ENCODE data around the gene LAMP2.

The LAMP2 gene

GRCh38 chrX:120450163-120450562 is 18.9 kb downstream of the LAMP2 start:
- no peak for TF ChIP-seq CTCF (IDR thresholded peaks at IDR 0.05)
- Histone ChIP-seq H3K4me3 (ENCODE audit: low read depth, low read length) (no peak overlapping the region), H3K9me3 (ENCODE audit: control insufficient read depth, low read length) (no peaks in the 10 kb centered on the region), H3K9ac (no peak overlapping the region), H3K4me1 (no peaks in the 10 kb centered on the region), H3K79me2 (no peaks in the 10 kb centered on the region), H3K27me3 (ENCODE audit: control insufficient read depth, insufficient read depth, low read length) (no peaks in the 10 kb centered on the region), H3K27ac (no peak overlapping the region), H3K36me3 (ENCODE audit: control insufficient read depth, insufficient read depth, low read length) (no peaks in the 10 kb centered on the region), H2AFZ (no peak overlapping the region), H3K4me2 (ENCODE audit: low read length) (no peak overlapping the region)

DNA sequence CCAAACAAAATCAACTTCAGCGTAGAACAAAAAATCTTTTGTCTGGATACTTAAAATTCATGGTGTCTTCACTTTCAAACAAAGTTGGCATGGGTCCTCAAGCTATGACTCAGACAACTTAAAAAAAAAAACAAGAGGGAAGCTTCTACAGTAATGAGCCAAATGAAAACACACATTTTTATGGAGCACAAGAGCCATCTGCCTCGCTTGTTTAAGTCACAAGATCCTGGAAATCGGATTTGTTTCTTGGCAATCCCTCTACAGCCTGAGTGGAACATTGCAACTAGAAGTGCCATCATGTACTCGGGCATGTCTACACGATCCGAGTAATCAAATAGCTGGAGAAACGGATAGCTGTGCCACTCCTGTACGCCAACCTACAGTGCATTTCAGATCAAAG is 22.6 kb downstream of the LAMP2 start:
- no peak overlapping the region for H3K9ac ChIP-seq
- no peak overlapping the region for H2AFZ ChIP-seq
- no peak for TF ChIP-seq CTCF (IDR thresholded peaks at IDR 0.05)
- no peak overlapping the region for H3K27ac ChIP-seq
- no peaks in the 10 kb centered on the region for H3K36me3 ChIP-seq (ENCODE audit: control insufficient read depth, insufficient read depth, low read length)
- H3K27me3 ChIP-seq (ENCODE audit: control insufficient read depth, insufficient read depth, low read length), result no peaks in the 10 kb centered on the region
- no peaks in the 10 kb centered on the region for H3K9me3 ChIP-seq (ENCODE audit: control insufficient read depth, low read length)
- no peak overlapping the region for H3K4me3 ChIP-seq (ENCODE audit: low read depth, low read length)
- H3K79me2 ChIP-seq, result no peaks in the 10 kb centered on the region
- H3K4me2 ChIP-seq (ENCODE audit: low read length), result no peak overlapping the region
- no peaks in the 10 kb centered on the region for H3K4me1 ChIP-seq

- Histone ChIP-seq H3K4me3 (ENCODE audit: low read depth, low read length) (no peak overlapping the region), H2AFZ (no peak overlapping the region), H3K27ac (no peak overlapping the region), H3K9ac (no peak overlapping the region), H3K27me3 (ENCODE audit: control insufficient read depth, insufficient read depth, low read length) (no peaks in the 10 kb centered on the region), H3K4me2 (ENCODE audit: low read length) (no peak overlapping the region), H3K79me2 (no peaks in the 10 kb centered on the region), H3K9me3 (ENCODE audit: control insufficient read depth, low read length) (no peaks in the 10 kb centered on the region), H3K4me1 (no peaks in the 10 kb centered on the region), H3K36me3 (ENCODE audit: control insufficient read depth, insufficient read depth, low read length) (no peaks in the 10 kb centered on the region)
- no peak for TF ChIP-seq CTCF (IDR thresholded peaks at IDR 0.05)
These were observed 29.2 kb downstream of the LAMP2 start for GRCh38 chrX:120439921-120440320.

DNA sequence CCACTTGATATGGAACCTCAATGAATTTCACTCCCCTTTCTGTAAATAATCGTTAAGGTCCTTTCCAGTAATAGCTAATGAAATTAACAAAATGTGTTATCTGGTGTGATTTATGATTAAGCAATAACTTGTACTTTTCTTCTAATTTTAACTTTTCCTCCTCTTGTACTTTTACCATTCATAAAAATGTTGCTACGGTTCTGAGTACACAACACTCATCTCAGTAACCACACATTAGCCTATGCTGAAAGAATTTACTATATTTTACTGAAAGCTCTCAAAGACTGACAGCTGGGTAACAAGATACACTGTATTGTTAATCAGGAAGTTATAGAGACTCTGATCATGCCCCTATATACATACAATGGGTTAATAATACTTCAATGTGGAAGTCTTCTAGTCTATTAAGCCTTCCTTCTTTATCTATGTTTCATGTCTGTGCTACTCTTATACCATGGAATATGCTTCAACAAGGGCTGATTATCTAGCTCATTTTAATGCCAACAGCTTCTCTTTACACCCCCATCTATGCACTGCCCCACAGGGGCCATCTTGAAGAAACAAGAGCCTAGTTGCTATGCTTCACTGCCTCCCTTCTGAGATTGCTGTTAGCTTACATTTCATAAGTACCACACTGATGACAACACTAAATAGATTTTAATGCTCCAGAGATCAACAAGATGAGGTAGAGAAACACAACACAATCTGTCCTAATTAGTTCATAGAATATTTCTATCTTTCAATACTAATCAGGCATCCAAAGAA is 39.1 kb downstream of the LAMP2 start:
- Histone ChIP-seq H3K36me3 (ENCODE audit: control insufficient read depth, insufficient read depth, low read length) (no peaks in the 10 kb centered on the region), H2AFZ (no peak overlapping the region), H3K9me3 (ENCODE audit: control insufficient read depth, low read length) (no peaks in the 10 kb centered on the region), H3K9ac (no peak overlapping the region), H3K27me3 (ENCODE audit: control insufficient read depth, insufficient read depth, low read length) (no peaks in the 10 kb centered on the region), H3K4me1 (peaks cover 3% of the 10 kb centered on the region), H3K4me2 (ENCODE audit: low read length) (no peak overlapping the region), H3K27ac (no peak overlapping the region), H3K79me2 (no peaks in the 10 kb centered on the region), H3K4me3 (ENCODE audit: low read depth, low read length) (no peak overlapping the region)
- no peak for TF ChIP-seq CTCF (IDR thresholded peaks at IDR 0.05)

- TF ChIP-seq CTCF (IDR thresholded peaks at IDR 0.05), result no peak
- Histone ChIP-seq H3K9ac (no peak overlapping the region), H2AFZ (no peak overlapping the region), H3K4me3 (ENCODE audit: low read depth, low read length) (no peak overlapping the region), H3K9me3 (ENCODE audit: control insufficient read depth, low read length) (no peaks in the 10 kb centered on the region), H3K36me3 (ENCODE audit: control insufficient read depth, insufficient read depth, low read length) (no peaks in the 10 kb centered on the region), H3K4me1 (peaks cover 3% of the 10 kb centered on the region), H3K27ac (no peak overlapping the region), H3K4me2 (ENCODE audit: low read length) (no peak overlapping the region), H3K27me3 (ENCODE audit: control insufficient read depth, insufficient read depth, low read length) (no peaks in the 10 kb centered on the region), H3K79me2 (no peaks in the 10 kb centered on the region)
These were observed 40.8 kb downstream of the LAMP2 start for GRCh38 chrX:120428309-120428708.
